AG04450 (cell line): Measurements from ENCODE around the gene MAPK8IP2. TPM values are rescaled to one million over a fixed set of nuclear protein-coding genes. Genes with fewer than 3 reads are reported as not detected.

Source experiments
- CTCF ChIA-PET: fragments of 300-600, 350-600 bp; formaldehyde crosslinking; extraction: SDS; loops from one replicate; lab custom pipeline; 2022; ENCODE audit warnings: antibody characterized with exemption, inconsistent platforms; lab: Charles Lee
- POLR2A ChIA-PET: fragments of 350-600 bp; formaldehyde crosslinking; extraction: SDS; loops from one replicate; lab custom pipeline; 2021; ENCODE audit warnings: antibody characterized with exemption, inconsistent platforms; lab: Yijun Ruan, JAX
- DNase-seq: peaks from one replicate; pipeline ENCODE4 v3.0.0-alpha.2; 2011; ENCODE audit warnings: low read depth, low spot score
- H3K27ac ChIP-seq: one replicate; pipeline ENCODE4 v1.5.1; 2012; ENCODE audit warnings: low read depth, low read length, control low read depth
- H3K27me3 ChIP-seq: one replicate; pipeline ENCODE4 v1.6.0; 2012; ENCODE audit warnings: low read length; ENCODE audit not compliant: control insufficient read depth, insufficient read depth
- H3K4me3 ChIP-seq: 2 replicates; pipeline ENCODE4 v1.5.1; 2011; ENCODE audit warnings: mild to moderate bottlenecking, low read depth, low read length, control low read depth
- H3K9me3 ChIP-seq: 2 replicates; pipeline ENCODE4 v1.5.1; 2012; ENCODE audit warnings: low read length; ENCODE audit not compliant: control insufficient read depth, insufficient read depth
- polyA plus RNA-seq: library from polyadenylated mRNA; depleted of rRNA; stranded (reverse); fragments of >200 nt; gene quantifications from 2 replicates; pipeline ENCODE4 v1.2.3, GENCODE V29; 2011
- TF ChIP-seq, protein P1 (sequence below): IDR thresholded peaks from 2 replicates; pipeline ENCODE4 v1.5.1; 2011; ENCODE audit warnings: low read depth, low read length, control low read depth, inconsistent platforms

The MAPK8IP2 gene
- polyA plus RNA-seq, 1 experiment = 0.16 TPM

- TF ChIP-seq, protein P1, sequence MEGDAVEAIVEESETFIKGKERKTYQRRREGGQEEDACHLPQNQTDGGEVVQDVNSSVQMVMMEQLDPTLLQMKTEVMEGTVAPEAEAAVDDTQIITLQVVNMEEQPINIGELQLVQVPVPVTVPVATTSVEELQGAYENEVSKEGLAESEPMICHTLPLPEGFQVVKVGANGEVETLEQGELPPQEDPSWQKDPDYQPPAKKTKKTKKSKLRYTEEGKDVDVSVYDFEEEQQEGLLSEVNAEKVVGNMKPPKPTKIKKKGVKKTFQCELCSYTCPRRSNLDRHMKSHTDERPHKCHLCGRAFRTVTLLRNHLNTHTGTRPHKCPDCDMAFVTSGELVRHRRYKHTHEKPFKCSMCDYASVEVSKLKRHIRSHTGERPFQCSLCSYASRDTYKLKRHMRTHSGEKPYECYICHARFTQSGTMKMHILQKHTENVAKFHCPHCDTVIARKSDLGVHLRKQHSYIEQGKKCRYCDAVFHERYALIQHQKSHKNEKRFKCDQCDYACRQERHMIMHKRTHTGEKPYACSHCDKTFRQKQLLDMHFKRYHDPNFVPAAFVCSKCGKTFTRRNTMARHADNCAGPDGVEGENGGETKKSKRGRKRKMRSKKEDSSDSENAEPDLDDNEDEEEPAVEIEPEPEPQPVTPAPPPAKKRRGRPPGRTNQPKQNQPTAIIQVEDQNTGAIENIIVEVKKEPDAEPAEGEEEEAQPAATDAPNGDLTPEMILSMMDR = no peak
- ChIA-PET CTCF (interaction anchor here (1.0 to 1.8 kb wide), 11 partner anchors 20 to 159 kb away, joined by 3 to 12 read pairs (median 5); partner anchors contain the start of genes CHKB, SCO2 and SYCE3), POLR2A (no interaction called here)
- H3K4me3 ChIP-seq = no peak overlapping the region
- H3K27ac ChIP-seq = no peak overlapping the region
- H3K27me3 ChIP-seq = peaks cover 13% of the 10 kb centered on the region
- DNase-seq = no peak
- H3K9me3 ChIP-seq = no peaks in the 10 kb centered on the region
Measured at GRCh38 chr22:50621356-50621880, 20.8 kb downstream of the MAPK8IP2 start.

- no peak for DNase-seq
- TF ChIP-seq, protein P1 = peak; percentile 26; the same call in 1 of the 2 replicates
- ChIA-PET CTCF (interaction anchor here (1.3 to 1.4 kb wide), 2 partner anchors 47 to 59 kb away, joined by 4 to 9 read pairs; partner anchors contain the start of gene SYCE3), POLR2A (no interaction called here)
- peaks cover 13% of the 10 kb centered on the region for H3K27me3 ChIP-seq
- H3K9me3 ChIP-seq = no peaks in the 10 kb centered on the region; the same call in 1 of the 2 replicates
- H3K4me3 ChIP-seq = no peak overlapping the region
- H3K27ac ChIP-seq = no peak overlapping the region
Measured at GRCh38 chr22:50621948-50622722, 21.5 kb downstream of the MAPK8IP2 start.

- H3K9me3 ChIP-seq = no peaks in the 10 kb centered on the region; the same call in 1 of the 2 replicates
- peaks cover 13% of the 10 kb centered on the region for H3K27me3 ChIP-seq
- H3K4me3 ChIP-seq = no peak overlapping the region
- POLR2A ChIA-PET = no interaction called here
- H3K27ac ChIP-seq = no peak overlapping the region
- CTCF ChIA-PET = interaction anchor here (0.6 kb wide), 1 partner anchor 267 kb away, joined by 3 read pairs; no protein-coding TSS in a partner anchor
- TF ChIP-seq, protein P1 = no peak
- DNase-seq = no peak
Measured at GRCh38 chr22:50622723-50623327, 22.2 kb downstream of the MAPK8IP2 start.

DNA sequence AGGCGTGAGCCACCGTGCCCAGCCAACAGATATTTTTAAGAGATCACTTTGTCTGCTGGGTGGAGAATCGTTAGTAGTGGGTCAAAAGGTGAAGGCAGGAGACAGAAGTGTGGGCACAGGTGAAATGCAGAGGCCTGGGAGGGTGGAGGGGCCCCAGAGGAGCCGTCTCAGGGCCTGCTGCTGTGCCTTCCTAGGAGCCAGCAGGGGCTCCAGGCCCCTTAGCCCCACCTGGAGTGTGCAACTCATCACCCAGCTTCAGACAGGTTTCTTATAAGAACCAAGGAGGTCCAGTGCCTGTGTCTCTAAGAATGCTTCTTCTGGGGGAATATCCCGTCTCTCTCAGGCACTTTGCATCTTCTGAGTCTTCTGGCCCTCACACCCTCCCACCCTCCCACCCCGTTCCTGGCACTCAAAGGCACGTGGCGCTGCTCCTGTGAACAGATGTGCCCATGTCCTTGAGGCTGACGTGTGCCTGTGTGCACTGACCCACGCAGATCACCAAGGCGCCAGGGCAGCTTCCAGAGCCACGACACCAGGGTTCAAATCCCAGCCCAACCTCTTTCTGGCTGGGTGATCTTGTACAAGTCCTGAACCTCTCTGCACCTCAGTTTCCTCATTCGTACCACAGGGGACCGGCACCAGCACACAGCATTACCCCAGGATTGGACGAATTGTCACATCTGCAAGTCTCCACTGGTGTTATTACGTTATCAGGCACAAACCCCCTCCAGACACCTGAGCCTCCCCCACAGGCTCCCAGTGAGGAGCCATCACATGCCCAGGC lies 23.9 kb downstream of the MAPK8IP2 start:
- H3K9me3 ChIP-seq = no peaks in the 10 kb centered on the region; the same call in 1 of the 2 replicates
- ChIA-PET POLR2A (no interaction called here), CTCF (no interaction called here)
- peaks cover 8% of the 10 kb centered on the region for H3K27me3 ChIP-seq
- no peak overlapping the region for H3K27ac ChIP-seq
- TF ChIP-seq, protein P1 = no peak
- no peak for DNase-seq
- H3K4me3 ChIP-seq = no peak overlapping the region
